GM18517 (cell line): ENCODE data around the gene TJP1.
A peak's percentile ranks its signal among the peaks of the same experiment; 100 is the strongest.
"Not testable (repeated sequence)": the region's sequence is repeated elsewhere in the genome, so short reads cannot be mapped to it uniquely, and the experiment has no call there.

Experiments used
- ATAC-seq: cut with Tn5 transposase; IDR thresholded peaks from one replicate; pipeline ENCODE4 v1.9.1; 2021; ENCODE audit warnings: mild to moderate bottlenecking, moderate library complexity; ENCODE audit not compliant: unreplicated experiment

The TJP1 gene

GRCh38 chr15:29840054-29840453, 17.8 kb upstream of the TJP1 start:
- ATAC-seq: no peak

GRCh38 chr15:29838352-29839010, 16.2 kb upstream of the TJP1 start:
- no peak for ATAC-seq

GRCh38 chr15:29835301-29835700, 13.0 kb upstream of the TJP1 start:
- no peak for ATAC-seq

GRCh38 chr15:29832709-29833108, 10.4 kb upstream of the TJP1 start:
- ATAC-seq: no peak

- ATAC-seq: no peak
These were observed 4.9 kb upstream of the TJP1 start for GRCh38 chr15:29826908-29827820.

- ATAC-seq: peak; percentile 65
These were observed 3.0 kb upstream of the TJP1 start for GRCh38 chr15:29825227-29825626.

GRCh38 chr15:29822684-29823459, 604 bp upstream of the TJP1 start:
- no peak for ATAC-seq

- no peak for ATAC-seq
These were observed 710 bp downstream of the TJP1 start for GRCh38 chr15:29821416-29822099.

- ATAC-seq: no peak
These were observed 1.7 kb downstream of the TJP1 start for GRCh38 chr15:29820394-29821154.

- no peak for ATAC-seq
These were observed 2.3 kb downstream of the TJP1 start for GRCh38 chr15:29819979-29820378.

GRCh38 chr15:29818141-29818540, 4.1 kb downstream of the TJP1 start:
- ATAC-seq: no peak

- not testable (repeated sequence) for ATAC-seq
These were observed 4.8 kb downstream of the TJP1 start for GRCh38 chr15:29817455-29817854.

GRCh38 chr15:29815000-29815710, 7.1 kb downstream of the TJP1 start:
- no peak for ATAC-seq

GRCh38 chr15:29813009-29813408, 9.3 kb downstream of the TJP1 start:
- ATAC-seq: no peak

GRCh38 chr15:29812384-29812694, 9.9 kb downstream of the TJP1 start:
- no peak for ATAC-seq

GRCh38 chr15:29811691-29812383, 10.4 kb downstream of the TJP1 start:
- ATAC-seq: no peak

GRCh38 chr15:29805708-29806104, 16.6 kb downstream of the TJP1 start:
- no peak for ATAC-seq

- no peak for ATAC-seq
These were observed 17.1 kb downstream of the TJP1 start for GRCh38 chr15:29805043-29805707.

GRCh38 chr15:29802411-29802810, 19.9 kb downstream of the TJP1 start:
- ATAC-seq: no peak
